Measurements from ENCODE around the gene FGGY. TPM values are rescaled to one million over a fixed set of nuclear protein-coding genes. Genes with fewer than 3 reads are reported as not detected.

The FGGY gene
- total and polyA plus RNA-seq, 2 donors (not counting 1 experiment from before 2014, with no cell fraction given), result 6.1 to 38.5 TPM

DNA sequence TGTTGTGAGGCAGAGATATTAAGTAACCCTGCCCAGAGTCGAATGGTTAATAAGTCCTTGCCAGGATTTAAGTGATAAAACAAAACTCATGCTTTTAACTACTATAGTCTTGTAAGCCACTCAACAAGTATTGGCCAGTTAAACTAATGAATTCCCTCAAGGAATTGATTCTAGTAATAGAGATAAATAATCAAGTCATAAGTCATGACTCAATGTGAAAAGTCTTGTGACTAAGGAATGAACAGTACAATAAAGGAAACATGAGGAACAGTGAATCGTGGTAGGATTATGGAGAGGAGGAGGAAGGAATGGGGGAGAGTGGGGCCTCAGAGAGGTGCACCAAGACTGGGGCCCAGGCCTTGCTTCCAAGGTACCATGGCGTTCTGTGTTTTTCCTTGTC lies 104.7 kb downstream of the FGGY start:
- no peaks in the 10 kb centered on the region for H3K4me1 ChIP-seq (ENCODE audit: control insufficient read depth in 2 of 2, insufficient read depth in 2 of 2, low read length in 2 of 2)
- POLR2A ChIA-PET, result no interaction called here
- no peak for ATAC-seq (ENCODE audit: low read depth)
- no peak overlapping the region for H3K4me3 ChIP-seq (ENCODE audit: control extremely low read depth in 1 of 5, extremely low read depth in 1 of 5, insufficient read depth in 1 of 5, low read depth in 2 of 5, low read length in 4 of 5)
- intact Hi-C loops (cut with micrococcal nuclease), result no loop called here
- CTCF ChIA-PET, result no interaction called here
- H3K27ac Mint-ChIP-seq, result no peak overlapping the region
- no peaks in the 10 kb centered on the region for H3K4me1 Mint-ChIP-seq
- no peaks in the 10 kb centered on the region for H3K9me3 Mint-ChIP-seq (ENCODE audit: insufficient read depth)
- no peak overlapping the region for H2AFZ ChIP-seq (ENCODE audit: insufficient read depth, low read depth, low read length, poor library complexity, severe bottlenecking)
- WGBS (ENCODE audit: insufficient coverage), result 100% methylated on average over 1 of the region's 3 CpGs
- H3K4me3 Mint-ChIP-seq, result no peak overlapping the region
- no peak for DNase-seq
- no peaks in the 10 kb centered on the region for H3K79me2 ChIP-seq (ENCODE audit: control insufficient read depth, insufficient read depth, low read length)
- H3K27me3 ChIP-seq (replicated peaks in 1 of 4; ENCODE audit: control extremely low read depth in 1 of 4, control insufficient read depth in 3 of 4, insufficient read depth in 4 of 4, low read length in 3 of 4), result no peaks in the 10 kb centered on the region
- TF ChIP-seq EZH2 (IDR thresholded peaks at IDR 0.05; ENCODE audit: borderline replicate concordance, insufficient read depth, low read depth, low read length, poor library complexity, severe bottlenecking), result no peak
- TF ChIP-seq, protein P1, sequence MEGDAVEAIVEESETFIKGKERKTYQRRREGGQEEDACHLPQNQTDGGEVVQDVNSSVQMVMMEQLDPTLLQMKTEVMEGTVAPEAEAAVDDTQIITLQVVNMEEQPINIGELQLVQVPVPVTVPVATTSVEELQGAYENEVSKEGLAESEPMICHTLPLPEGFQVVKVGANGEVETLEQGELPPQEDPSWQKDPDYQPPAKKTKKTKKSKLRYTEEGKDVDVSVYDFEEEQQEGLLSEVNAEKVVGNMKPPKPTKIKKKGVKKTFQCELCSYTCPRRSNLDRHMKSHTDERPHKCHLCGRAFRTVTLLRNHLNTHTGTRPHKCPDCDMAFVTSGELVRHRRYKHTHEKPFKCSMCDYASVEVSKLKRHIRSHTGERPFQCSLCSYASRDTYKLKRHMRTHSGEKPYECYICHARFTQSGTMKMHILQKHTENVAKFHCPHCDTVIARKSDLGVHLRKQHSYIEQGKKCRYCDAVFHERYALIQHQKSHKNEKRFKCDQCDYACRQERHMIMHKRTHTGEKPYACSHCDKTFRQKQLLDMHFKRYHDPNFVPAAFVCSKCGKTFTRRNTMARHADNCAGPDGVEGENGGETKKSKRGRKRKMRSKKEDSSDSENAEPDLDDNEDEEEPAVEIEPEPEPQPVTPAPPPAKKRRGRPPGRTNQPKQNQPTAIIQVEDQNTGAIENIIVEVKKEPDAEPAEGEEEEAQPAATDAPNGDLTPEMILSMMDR (IDR thresholded peaks at IDR 0.05), result no peak
- H3K27me3 Mint-ChIP-seq, result no peaks in the 10 kb centered on the region
- no peaks in the 10 kb centered on the region for H3K9me3 ChIP-seq (ENCODE audit: control extremely low read depth in 1 of 3, control insufficient read depth in 2 of 3, insufficient read depth in 1 of 3, low read length in 2 of 3)
- H3K4me2 ChIP-seq (replicated peaks; ENCODE audit: low read depth, low read length, poor library complexity, severe bottlenecking), result no peak overlapping the region
- no peak overlapping the region for H3K9ac ChIP-seq (ENCODE audit: low read length)
- H3K36me3 ChIP-seq (replicated peaks in 1 of 2; ENCODE audit: control extremely low read depth in 1 of 2, control insufficient read depth in 1 of 2, extremely low read depth in 1 of 2, insufficient read depth in 2 of 2, low read length in 1 of 2), result no peaks in the 10 kb centered on the region
- no peaks in the 10 kb centered on the region for H4K20me1 ChIP-seq (ENCODE audit: control insufficient read depth, insufficient read depth, low read length, poor library complexity, severe bottlenecking)
- no peak overlapping the region for H3K27ac ChIP-seq (ENCODE audit: low read length in 2 of 2)

DNA sequence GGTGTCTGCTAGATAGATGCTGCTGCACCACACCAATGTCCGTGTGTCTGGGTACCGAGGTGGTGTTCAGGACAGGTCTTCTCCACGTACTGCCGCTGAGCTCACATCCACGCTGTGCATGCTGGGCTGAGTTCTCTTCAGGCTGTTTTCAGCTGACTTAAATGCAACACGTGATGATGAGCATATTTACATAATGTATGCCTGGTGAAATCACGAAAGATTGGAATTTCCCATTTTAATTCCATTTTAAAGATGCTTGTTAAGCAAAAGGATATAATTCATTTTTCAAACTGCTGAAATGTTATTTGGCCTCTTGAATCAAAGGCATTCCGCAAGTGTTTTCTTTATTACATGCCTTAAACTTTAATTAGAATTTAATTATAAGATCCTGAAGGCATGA lies 107.9 kb downstream of the FGGY start:
- DNase-seq (no peak), ATAC-seq (ENCODE audit: low read depth) (no peak)
- CTCF ChIA-PET, result no interaction called here
- no peak overlapping the region for H3K4me2 ChIP-seq (replicated peaks; ENCODE audit: low read depth, low read length, poor library complexity, severe bottlenecking)
- POLR2A ChIA-PET, result no interaction called here
- H3K79me2 ChIP-seq (ENCODE audit: control insufficient read depth, insufficient read depth, low read length), result no peaks in the 10 kb centered on the region
- H3K9me3 ChIP-seq (ENCODE audit: control extremely low read depth in 1 of 3, control insufficient read depth in 2 of 3, insufficient read depth in 1 of 3, low read length in 2 of 3), result no peaks in the 10 kb centered on the region
- Mint-ChIP-seq H3K9me3 (ENCODE audit: insufficient read depth) (no peaks in the 10 kb centered on the region), H3K27ac (no peak overlapping the region), H3K4me1 (peaks cover 3% of the 10 kb centered on the region), H3K4me3 (no peak overlapping the region), H3K27me3 (no peaks in the 10 kb centered on the region)
- H3K4me1 ChIP-seq (ENCODE audit: control insufficient read depth in 2 of 2, insufficient read depth in 2 of 2, low read length in 2 of 2), result no peaks in the 10 kb centered on the region
- intact Hi-C loops (cut with micrococcal nuclease), result no loop called here
- TF ChIP-seq EZH2 (IDR thresholded peaks at IDR 0.05; ENCODE audit: borderline replicate concordance, insufficient read depth, low read depth, low read length, poor library complexity, severe bottlenecking), result no peak
- TF ChIP-seq, protein P1 (IDR thresholded peaks at IDR 0.05), result no peak
- H4K20me1 ChIP-seq (ENCODE audit: control insufficient read depth, insufficient read depth, low read length, poor library complexity, severe bottlenecking), result no peaks in the 10 kb centered on the region
- 92% methylated on average over 5 of the region's 8 CpGs for WGBS (ENCODE audit: insufficient coverage)
- H3K36me3 ChIP-seq (replicated peaks in 1 of 2; ENCODE audit: control extremely low read depth in 1 of 2, control insufficient read depth in 1 of 2, extremely low read depth in 1 of 2, insufficient read depth in 2 of 2, low read length in 1 of 2), result no peaks in the 10 kb centered on the region
- H2AFZ ChIP-seq (ENCODE audit: insufficient read depth, low read depth, low read length, poor library complexity, severe bottlenecking), result no peak overlapping the region
- no peak overlapping the region for H3K27ac ChIP-seq (ENCODE audit: low read length in 2 of 2)
- H3K4me3 ChIP-seq (ENCODE audit: control extremely low read depth in 1 of 5, extremely low read depth in 1 of 5, insufficient read depth in 1 of 5, low read depth in 2 of 5, low read length in 4 of 5), result no peak overlapping the region
- H3K9ac ChIP-seq (ENCODE audit: low read length), result no peak overlapping the region
- no peaks in the 10 kb centered on the region for H3K27me3 ChIP-seq (replicated peaks in 1 of 4; ENCODE audit: control extremely low read depth in 1 of 4, control insufficient read depth in 3 of 4, insufficient read depth in 4 of 4, low read length in 3 of 4)
